Peyer's patch (tissue), 4 donors: ENCODE measurements around the gene KCNIP4. TPM values are rescaled to one million over a fixed set of nuclear protein-coding genes. Genes with fewer than 3 reads are reported as not detected.

Experiments used
- DNase-seq, 3 donors: peaks; one replicate each; pipeline ENCODE4 v3.0.0-alpha.2; 2017 to 2019
- H3K27ac ChIP-seq, 4 donors: fragments of 200-600 bp; sonication (generic); one replicate each; pipeline ENCODE4 v1.5.1; 2016 to 2019
- H3K27me3 ChIP-seq, 2 donors: fragments of 200-600 bp; sonication (generic); one replicate each; pipeline ENCODE4 v1.5.1; 2019
- H3K36me3 ChIP-seq, 3 donors: fragments of 200-600 bp; sonication (generic); one replicate each; pipeline ENCODE4 v1.5.1; 2016 to 2019
- H3K4me1 ChIP-seq, 4 donors: fragments of 200-600 bp; sonication (generic); one replicate each; pipeline ENCODE4 v1.5.1; 2016 to 2019
- H3K4me3 ChIP-seq, 4 donors: fragments of 200-600 bp; sonication (generic); 1 replicate in 3 of 4; 2 replicates in 1 of 4; pipeline ENCODE4 v1.5.1; 2016 to 2019; ENCODE audit warnings: mild to moderate bottlenecking in 1 of 4
- H3K9me3 ChIP-seq, 4 donors: fragments of 200-600 bp; sonication (generic); one replicate each; pipeline ENCODE4 v1.5.1; 2016 to 2019; ENCODE audit warnings: mild to moderate bottlenecking in 1 of 4
- CTCF ChIP-seq, 6 experiments: fragments of 450-650 bp in 4 of 6; fragments of 200-600 bp in 2 of 6; sonication (generic) in 1 of 6; IDR thresholded peaks; one replicate each; pipeline ENCODE4 v1.5.1; 2017 to 2019; ENCODE audit warnings: antibody characterized with exemption in 6 of 6, mild to moderate bottlenecking in 3 of 6, moderate library complexity in 1 of 6
- POLR2A ChIP-seq, 2 donors: fragments of 450-650 bp; IDR thresholded peaks; one replicate each; pipeline ENCODE4 v1.5.1; 2017; ENCODE audit warnings: antibody characterized with exemption in 2 of 2, mild to moderate bottlenecking in 2 of 2, moderate library complexity in 2 of 2
- total RNA-seq, 4 donors: library from RNA; depleted of rRNA; stranded (reverse); fragments of >200 nt; gene quantifications; one replicate each; pipeline ENCODE4 v1.1.0, GENCODE V29; 2016

Gene KCNIP4
- total RNA-seq, 4 donors from 2014 or later, result 2.8 TPM; not detected in 3

DNA sequence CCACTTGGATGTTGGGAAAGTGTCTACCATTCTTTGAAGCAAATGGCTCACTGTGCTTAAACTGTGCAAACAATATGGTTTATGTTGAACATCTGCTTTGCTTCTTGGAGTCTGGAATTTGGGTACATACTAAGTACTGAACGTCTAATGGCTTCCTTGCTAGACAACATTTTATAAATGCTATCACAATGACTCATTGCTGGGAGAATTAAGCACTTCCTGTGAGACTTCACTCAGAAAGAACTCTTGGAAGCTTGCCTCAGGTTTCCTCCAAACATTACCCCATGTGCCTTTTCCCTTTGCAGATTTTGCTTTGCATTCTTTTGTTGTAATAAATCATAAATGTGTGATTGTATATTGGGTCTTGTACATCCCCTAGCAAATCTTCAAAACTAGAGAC lies 1108.6 kb downstream of the KCNIP4 start:
- H3K27me3 ChIP-seq, result no peaks in the 10 kb centered on the region
- no peaks in the 10 kb centered on the region for H3K9me3 ChIP-seq
- H3K27ac ChIP-seq, result no peak overlapping the region
- DNase-seq, result no peak
- H3K36me3 ChIP-seq, result no peaks in the 10 kb centered on the region
- no peak overlapping the region for H3K4me3 ChIP-seq
- H3K4me1 ChIP-seq, result no peaks in the 10 kb centered on the region
- TF ChIP-seq POLR2A (IDR thresholded peaks at IDR 0.05), result no peak
- TF ChIP-seq CTCF (IDR thresholded peaks at IDR 0.05), result no peak

GRCh38 chr4:20838476-20838875 lies 1110.1 kb downstream of the KCNIP4 start:
- H3K36me3 ChIP-seq, result no peaks in the 10 kb centered on the region
- no peaks in the 10 kb centered on the region for H3K4me1 ChIP-seq
- TF ChIP-seq POLR2A (IDR thresholded peaks at IDR 0.05) (no peak), CTCF (IDR thresholded peaks at IDR 0.05) (no peak)
- no peak overlapping the region for H3K27ac ChIP-seq
- DNase-seq, result no peak
- H3K27me3 ChIP-seq, result no peaks in the 10 kb centered on the region
- no peak overlapping the region for H3K4me3 ChIP-seq
- H3K9me3 ChIP-seq, result no peaks in the 10 kb centered on the region

GRCh38 chr4:20832826-20833225 lies 1115.7 kb downstream of the KCNIP4 start:
- Histone ChIP-seq H3K4me3 (no peak overlapping the region), H3K27me3 (no peaks in the 10 kb centered on the region), H3K36me3 (no peaks in the 10 kb centered on the region), H3K9me3 (no peaks in the 10 kb centered on the region), H3K27ac (no peak overlapping the region), H3K4me1 (no peaks in the 10 kb centered on the region)
- TF ChIP-seq CTCF (IDR thresholded peaks at IDR 0.05), result no peak
- TF ChIP-seq POLR2A (IDR thresholded peaks at IDR 0.05), result no peak
- no peak for DNase-seq

- TF ChIP-seq POLR2A (IDR thresholded peaks at IDR 0.05) (no peak), CTCF (IDR thresholded peaks at IDR 0.05) (no peak)
- Histone ChIP-seq H3K4me3 (no peak overlapping the region), H3K27me3 (no peaks in the 10 kb centered on the region), H3K9me3 (no peaks in the 10 kb centered on the region), H3K4me1 (no peaks in the 10 kb centered on the region), H3K36me3 (no peaks in the 10 kb centered on the region), H3K27ac (no peak overlapping the region)
- DNase-seq, result no peak
Observed at GRCh38 chr4:20831746-20832145, 1116.8 kb downstream of the KCNIP4 start.

DNA sequence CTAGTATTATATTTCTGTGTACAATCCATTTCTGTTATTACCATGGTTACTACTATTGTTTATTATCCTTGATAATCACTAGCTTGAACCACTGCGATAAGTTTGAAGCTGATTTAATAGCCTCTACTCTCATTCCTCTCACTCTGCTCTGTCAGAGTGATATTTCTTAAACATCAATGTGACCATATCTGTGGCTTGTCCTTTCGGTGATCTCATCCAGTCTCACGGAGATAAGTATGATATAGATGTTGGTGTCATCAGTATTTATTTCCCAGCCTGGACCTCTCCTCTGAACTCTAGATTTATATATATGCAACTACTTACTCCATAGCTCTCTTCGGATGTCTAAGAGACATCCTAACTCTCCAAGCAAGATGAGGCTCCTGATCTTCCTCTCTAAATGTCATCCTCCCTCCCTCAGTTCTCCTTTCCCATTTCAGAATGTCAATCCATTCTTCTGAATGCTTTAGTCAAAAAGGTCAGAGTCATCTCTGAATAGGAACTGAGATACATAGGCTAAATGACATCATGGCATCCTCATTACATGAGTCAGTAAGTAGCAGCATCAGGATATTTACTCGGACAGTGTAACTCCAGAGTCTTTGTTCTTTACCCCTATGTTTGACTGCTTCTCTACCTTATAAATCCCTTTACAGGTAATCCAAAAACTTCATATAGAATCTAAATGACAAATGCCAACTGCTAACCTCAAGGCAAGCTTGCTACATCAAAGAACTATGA lies 1118.8 kb downstream of the KCNIP4 start:
- Histone ChIP-seq H3K27me3 (no peaks in the 10 kb centered on the region), H3K36me3 (no peaks in the 10 kb centered on the region), H3K27ac (no peak overlapping the region), H3K9me3 (no peaks in the 10 kb centered on the region), H3K4me3 (no peak overlapping the region), H3K4me1 (no peaks in the 10 kb centered on the region)
- no peak for TF ChIP-seq CTCF (IDR thresholded peaks at IDR 0.05)
- TF ChIP-seq POLR2A (IDR thresholded peaks at IDR 0.05), result no peak
- no peak for DNase-seq
